ENCODE results near the gene PLB1.
"Not testable (repeated sequence)": the region's sequence is repeated elsewhere in the genome, so short reads cannot be mapped to it uniquely, and the experiment has no call there.

PLB1 gene

GRCh38 chr2:28534817-28535216, 39.0 kb downstream of the PLB1 start:
- no peak for DNase-seq

GRCh38 chr2:28538134-28538533, 42.3 kb downstream of the PLB1 start:
- no peak for DNase-seq

GRCh38 chr2:28538652-28539051, 42.8 kb downstream of the PLB1 start:
- peak in 2 of 58 donors; percentile 46 to 47 for DNase-seq

GRCh38 chr2:28539118-28539541, 43.3 kb downstream of the PLB1 start:
- DNase-seq = peak in 39 of 58 donors; percentile 3 to 92 (median 35)

- DNase-seq = no peak
These were observed 47.6 kb downstream of the PLB1 start for GRCh38 chr2:28543316-28544035.

- DNase-seq = no peak
These were observed 48.1 kb downstream of the PLB1 start for GRCh38 chr2:28544036-28544346.

GRCh38 chr2:28544405-28544921, 48.6 kb downstream of the PLB1 start:
- no peak for DNase-seq

- DNase-seq = no peak
These were observed 49.2 kb downstream of the PLB1 start for GRCh38 chr2:28544922-28545589.

GRCh38 chr2:28545590-28546200, 49.8 kb downstream of the PLB1 start:
- DNase-seq = no peak

- DNase-seq = no peak
These were observed 50.4 kb downstream of the PLB1 start for GRCh38 chr2:28546242-28546641.

- DNase-seq = no peak
These were observed 51.5 kb downstream of the PLB1 start for GRCh38 chr2:28547223-28547860.

- DNase-seq = no peak
These were observed 52.2 kb downstream of the PLB1 start for GRCh38 chr2:28547906-28548600.

GRCh38 chr2:28550345-28550744, 54.5 kb downstream of the PLB1 start:
- DNase-seq = not testable (repeated sequence)

GRCh38 chr2:28552045-28552823, 56.4 kb downstream of the PLB1 start:
- DNase-seq = no peak

GRCh38 chr2:28556303-28556702, 60.4 kb downstream of the PLB1 start:
- DNase-seq = no peak

GRCh38 chr2:28557389-28558131, 61.7 kb downstream of the PLB1 start:
- DNase-seq = no peak

- peak in 2 of 58 donors; percentile 5 to 13 for DNase-seq
These were observed 62.4 kb downstream of the PLB1 start for GRCh38 chr2:28558158-28558820.

GRCh38 chr2:28558918-28559317, 63.1 kb downstream of the PLB1 start:
- peak in 1 of 58 donors; percentile 8 for DNase-seq

- DNase-seq = no peak
These were observed 68.0 kb downstream of the PLB1 start for GRCh38 chr2:28563869-28564268.

Measured in anterior cingulate cortex (tissue), 58 donors.